Neural progenitor cell (in vitro differentiated cells): Measurements from ENCODE around the gene ANKRD23.

ENCODE experiments used
- EZH2 ChIP-seq: fragments of 200-600 bp; sonication (generic); IDR thresholded peaks from 2 replicates; pipeline ENCODE4 v1.6.1; 2017; ENCODE audit warnings: antibody characterized with exemption, mild to moderate bottlenecking, moderate library complexity
- EZH2phosphoT487 ChIP-seq: fragments of 200-600 bp; sonication (generic); IDR thresholded peaks from 2 replicates; pipeline ENCODE4 v1.6.1; 2017; ENCODE audit warnings: antibody characterized with exemption
- TF ChIP-seq, protein P1 (sequence below): fragments of 200-600 bp; sonication (generic); IDR thresholded peaks from 2 replicates; pipeline ENCODE4 v1.5.1; 2017; ENCODE audit warnings: antibody characterized with exemption, mild to moderate bottlenecking

DNA sequence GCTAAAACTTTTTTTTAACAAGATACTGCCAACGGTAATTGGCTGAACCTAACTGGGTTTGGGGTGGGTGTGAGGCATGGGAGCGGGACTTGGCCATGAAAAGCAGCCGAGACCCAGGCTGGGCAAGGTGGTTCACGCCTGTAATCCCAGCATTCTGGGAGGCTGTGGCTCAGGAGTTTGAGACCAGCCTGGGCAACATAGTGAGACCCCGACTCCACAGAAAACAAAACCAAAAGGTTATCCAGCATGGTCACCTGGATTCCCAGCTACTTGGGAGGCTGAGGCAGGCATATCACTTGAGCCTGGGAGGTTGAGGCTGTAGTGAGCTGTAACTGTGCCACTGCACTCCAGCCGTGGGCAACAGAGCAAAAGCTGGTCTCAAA is 37.1 kb upstream of the ANKRD23 start:
- TF ChIP-seq EZH2 (no peak), EZH2phosphoT487 (no peak)
- TF ChIP-seq, protein P1, sequence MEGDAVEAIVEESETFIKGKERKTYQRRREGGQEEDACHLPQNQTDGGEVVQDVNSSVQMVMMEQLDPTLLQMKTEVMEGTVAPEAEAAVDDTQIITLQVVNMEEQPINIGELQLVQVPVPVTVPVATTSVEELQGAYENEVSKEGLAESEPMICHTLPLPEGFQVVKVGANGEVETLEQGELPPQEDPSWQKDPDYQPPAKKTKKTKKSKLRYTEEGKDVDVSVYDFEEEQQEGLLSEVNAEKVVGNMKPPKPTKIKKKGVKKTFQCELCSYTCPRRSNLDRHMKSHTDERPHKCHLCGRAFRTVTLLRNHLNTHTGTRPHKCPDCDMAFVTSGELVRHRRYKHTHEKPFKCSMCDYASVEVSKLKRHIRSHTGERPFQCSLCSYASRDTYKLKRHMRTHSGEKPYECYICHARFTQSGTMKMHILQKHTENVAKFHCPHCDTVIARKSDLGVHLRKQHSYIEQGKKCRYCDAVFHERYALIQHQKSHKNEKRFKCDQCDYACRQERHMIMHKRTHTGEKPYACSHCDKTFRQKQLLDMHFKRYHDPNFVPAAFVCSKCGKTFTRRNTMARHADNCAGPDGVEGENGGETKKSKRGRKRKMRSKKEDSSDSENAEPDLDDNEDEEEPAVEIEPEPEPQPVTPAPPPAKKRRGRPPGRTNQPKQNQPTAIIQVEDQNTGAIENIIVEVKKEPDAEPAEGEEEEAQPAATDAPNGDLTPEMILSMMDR: no peak
